GM12875 (cell line): Measurements from ENCODE around the gene NCOA4.
"Not testable (repeated sequence)": the region's sequence is repeated elsewhere in the genome, so short reads cannot be mapped to it uniquely, and the experiment has no call there.

Source experiments
- H3K4me3 ChIP-seq: one replicate; pipeline ENCODE4 v1.5.1; 2011; ENCODE audit warnings: low read depth, low read length, control low read depth
- TF ChIP-seq, protein P1 (sequence below): IDR thresholded peaks from 2 replicates; pipeline ENCODE4 v1.5.1; 2011; ENCODE audit warnings: low read depth, mild to moderate bottlenecking, control low read depth, inconsistent platforms, low read length, moderate library complexity, borderline replicate concordance; ENCODE audit not compliant: insufficient read depth

NCOA4 gene

DNA sequence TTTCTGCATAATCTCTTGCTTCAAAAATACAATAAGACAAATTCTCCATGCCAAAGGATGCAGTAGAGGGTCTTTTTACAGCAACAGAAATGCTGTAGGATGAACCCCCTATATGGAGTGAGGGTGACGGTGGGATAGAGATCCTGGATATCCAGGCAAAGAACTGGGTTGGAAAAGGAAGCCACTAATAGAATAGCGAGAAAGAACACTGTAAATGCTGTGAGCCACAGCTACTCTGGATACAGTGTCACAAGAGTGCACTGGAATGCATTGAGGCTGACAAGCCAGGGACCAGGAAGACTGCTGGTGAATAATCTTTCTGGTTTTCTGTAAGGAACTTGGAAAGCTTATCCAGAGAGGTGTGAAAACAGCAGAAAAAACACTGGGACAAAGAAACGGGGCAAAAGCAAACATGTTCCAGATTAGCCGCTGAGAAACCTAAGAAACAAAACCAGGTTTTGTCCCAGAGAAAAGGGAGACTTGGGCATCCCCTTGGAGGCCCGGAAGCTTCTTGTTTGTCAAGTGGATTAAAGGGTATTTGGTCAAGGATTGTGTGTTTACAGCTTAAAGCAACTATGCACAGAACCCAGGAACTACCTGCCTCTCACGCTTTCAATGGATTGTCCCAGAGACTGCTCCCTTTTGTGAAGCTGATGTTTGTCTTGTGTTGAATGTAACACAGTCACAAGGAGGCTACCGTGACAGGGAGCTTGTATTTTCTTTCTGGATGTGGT, 21.8 kb upstream of the NCOA4 start:
- no peak overlapping the region for H3K4me3 ChIP-seq
- TF ChIP-seq, protein P1, sequence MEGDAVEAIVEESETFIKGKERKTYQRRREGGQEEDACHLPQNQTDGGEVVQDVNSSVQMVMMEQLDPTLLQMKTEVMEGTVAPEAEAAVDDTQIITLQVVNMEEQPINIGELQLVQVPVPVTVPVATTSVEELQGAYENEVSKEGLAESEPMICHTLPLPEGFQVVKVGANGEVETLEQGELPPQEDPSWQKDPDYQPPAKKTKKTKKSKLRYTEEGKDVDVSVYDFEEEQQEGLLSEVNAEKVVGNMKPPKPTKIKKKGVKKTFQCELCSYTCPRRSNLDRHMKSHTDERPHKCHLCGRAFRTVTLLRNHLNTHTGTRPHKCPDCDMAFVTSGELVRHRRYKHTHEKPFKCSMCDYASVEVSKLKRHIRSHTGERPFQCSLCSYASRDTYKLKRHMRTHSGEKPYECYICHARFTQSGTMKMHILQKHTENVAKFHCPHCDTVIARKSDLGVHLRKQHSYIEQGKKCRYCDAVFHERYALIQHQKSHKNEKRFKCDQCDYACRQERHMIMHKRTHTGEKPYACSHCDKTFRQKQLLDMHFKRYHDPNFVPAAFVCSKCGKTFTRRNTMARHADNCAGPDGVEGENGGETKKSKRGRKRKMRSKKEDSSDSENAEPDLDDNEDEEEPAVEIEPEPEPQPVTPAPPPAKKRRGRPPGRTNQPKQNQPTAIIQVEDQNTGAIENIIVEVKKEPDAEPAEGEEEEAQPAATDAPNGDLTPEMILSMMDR: no peak

DNA sequence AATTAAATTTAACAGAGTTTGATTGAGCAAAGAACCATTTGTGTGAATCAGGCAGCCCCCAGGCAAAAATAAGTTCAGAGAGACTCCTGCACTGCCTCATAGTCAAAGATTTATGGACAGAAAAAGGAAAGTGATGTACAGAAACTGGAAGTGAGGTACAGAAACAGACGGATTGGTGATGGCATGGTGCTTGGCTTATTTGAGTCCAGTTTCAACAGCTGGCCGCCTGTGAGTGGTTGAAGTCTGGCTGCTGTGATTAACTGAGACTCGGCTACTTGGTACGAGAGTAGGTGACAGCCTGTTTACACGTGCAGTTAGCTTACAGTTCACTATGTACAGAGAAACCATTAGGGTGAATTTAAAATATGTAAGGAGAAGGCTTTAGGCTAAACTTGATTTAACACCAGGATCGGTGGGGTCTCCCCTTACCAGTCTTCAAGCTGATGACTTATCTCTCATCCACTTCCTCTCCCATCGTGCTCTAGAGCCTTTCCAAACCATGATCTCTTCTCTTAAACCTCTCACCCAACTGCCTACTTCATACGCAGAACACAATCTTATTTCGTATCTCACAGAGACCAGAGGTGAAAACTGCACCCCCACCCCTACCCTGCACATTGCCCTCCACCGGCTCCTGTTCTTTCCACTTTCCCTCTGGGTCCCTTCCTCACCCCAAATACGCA, 20.7 kb upstream of the NCOA4 start:
- TF ChIP-seq, protein P1: no peak
- H3K4me3 ChIP-seq: no peak overlapping the region

- H3K4me3 ChIP-seq: not testable (repeated sequence)
Observed at GRCh38 chr10:46049497-46049831, 19.0 kb upstream of the NCOA4 start.

- TF ChIP-seq, protein P1: no peak
- H3K4me3 ChIP-seq: no peak overlapping the region
Observed at GRCh38 chr10:46048152-46048551, 17.7 kb upstream of the NCOA4 start.

GRCh38 chr10:46046261-46046660, 15.8 kb upstream of the NCOA4 start, which contains the start of gene MSMB:
Gene MSMB, minus strand, starts transcription at chr10:46046269. Its CDS starts 32 bp downstream, at chr10:46046237.
- TF ChIP-seq, protein P1: no peak
- H3K4me3 ChIP-seq: no peak within 1 kb of the TSS

- no peak overlapping the region for H3K4me3 ChIP-seq
- TF ChIP-seq, protein P1: no peak
Observed at GRCh38 chr10:46042527-46042926, 12.1 kb upstream of the NCOA4 start.

DNA sequence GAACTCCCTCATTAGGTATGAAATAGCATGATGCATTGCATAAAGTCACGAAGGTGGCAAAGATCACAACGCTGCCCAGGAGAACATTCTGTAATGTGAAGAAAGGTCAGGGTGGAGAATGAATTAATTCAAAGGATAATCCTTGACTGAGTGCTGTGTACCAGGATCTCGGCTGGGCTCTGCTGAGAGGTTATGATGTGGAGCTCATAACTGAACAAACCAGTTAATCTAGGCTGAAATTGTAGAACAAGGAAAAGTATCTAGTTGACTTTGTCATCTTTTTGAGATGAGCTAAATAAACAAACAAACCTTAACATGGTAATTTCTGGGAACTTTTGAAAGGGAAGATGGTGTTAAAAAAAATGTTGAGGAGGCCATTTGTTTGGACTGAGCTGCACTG, 9.6 kb upstream of the NCOA4 start:
- no peak overlapping the region for H3K4me3 ChIP-seq

More for the DNA sequence above, 9.6 kb upstream of the NCOA4 start:
- TF ChIP-seq, protein P1: no peak
